Mammary epithelial cell (primary cell): ENCODE measurements around the gene TMEM232.

ENCODE experiments used
- EZH2 ChIP-seq: IDR thresholded peaks from 2 replicates; pipeline ENCODE4 v1.6.1; 2012; ENCODE audit warnings: low read length, inconsistent platforms, borderline replicate concordance
- TF ChIP-seq, protein P1 (sequence below), 2 donors: IDR thresholded peaks in 1 of 2; conservative IDR thresholded peaks in 1 of 2; 2 replicates each; pipeline ENCODE4 v1.5.1; 2011 to 2012; ENCODE audit warnings: inconsistent platforms in 2 of 2, low read length in 2 of 2, mild to moderate bottlenecking in 2 of 2, control low read depth in 1 of 2, low read depth in 1 of 2; ENCODE audit not compliant: insufficient read depth in 1 of 2; ENCODE audit errors: extremely low read depth in 1 of 2

DNA sequence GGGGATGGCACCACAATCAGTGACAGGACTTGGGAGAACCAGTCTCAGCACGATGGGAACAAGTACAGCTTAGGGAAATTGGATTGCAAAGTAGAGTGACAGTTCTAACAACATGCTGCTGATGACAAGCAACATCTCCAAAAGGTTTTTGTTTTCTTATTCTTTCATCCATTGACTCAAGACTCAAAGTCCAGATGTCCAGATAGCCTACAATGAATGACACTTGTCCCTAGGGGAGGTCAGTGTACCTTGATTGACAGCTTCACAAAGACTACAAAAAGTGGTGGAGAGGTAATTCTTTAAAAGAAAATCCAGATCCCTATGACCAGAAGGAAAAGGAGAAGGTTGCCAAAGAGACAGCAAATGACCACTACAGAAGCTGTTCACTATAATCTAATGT lies 323.9 kb downstream of the TMEM232 start:
- TF ChIP-seq, protein P1, sequence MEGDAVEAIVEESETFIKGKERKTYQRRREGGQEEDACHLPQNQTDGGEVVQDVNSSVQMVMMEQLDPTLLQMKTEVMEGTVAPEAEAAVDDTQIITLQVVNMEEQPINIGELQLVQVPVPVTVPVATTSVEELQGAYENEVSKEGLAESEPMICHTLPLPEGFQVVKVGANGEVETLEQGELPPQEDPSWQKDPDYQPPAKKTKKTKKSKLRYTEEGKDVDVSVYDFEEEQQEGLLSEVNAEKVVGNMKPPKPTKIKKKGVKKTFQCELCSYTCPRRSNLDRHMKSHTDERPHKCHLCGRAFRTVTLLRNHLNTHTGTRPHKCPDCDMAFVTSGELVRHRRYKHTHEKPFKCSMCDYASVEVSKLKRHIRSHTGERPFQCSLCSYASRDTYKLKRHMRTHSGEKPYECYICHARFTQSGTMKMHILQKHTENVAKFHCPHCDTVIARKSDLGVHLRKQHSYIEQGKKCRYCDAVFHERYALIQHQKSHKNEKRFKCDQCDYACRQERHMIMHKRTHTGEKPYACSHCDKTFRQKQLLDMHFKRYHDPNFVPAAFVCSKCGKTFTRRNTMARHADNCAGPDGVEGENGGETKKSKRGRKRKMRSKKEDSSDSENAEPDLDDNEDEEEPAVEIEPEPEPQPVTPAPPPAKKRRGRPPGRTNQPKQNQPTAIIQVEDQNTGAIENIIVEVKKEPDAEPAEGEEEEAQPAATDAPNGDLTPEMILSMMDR (conservative IDR thresholded peaks at IDR 0.05 in 1 of 2, IDR thresholded peaks at IDR 0.05 in 1 of 2; ENCODE audit: extremely low read depth in 1 of 2, insufficient read depth in 1 of 2, low read depth in 1 of 2, low read length in 2 of 2) = no peak
- no peak for TF ChIP-seq EZH2
